ENCODE measurements around the gene BICDL1. TPM values are rescaled to one million over a fixed set of nuclear protein-coding genes. Genes with fewer than 3 reads are reported as not detected.

BICDL1 gene
- total and polyA plus RNA-seq, 3 donors from 2014 or later = 41.4 to 131 (median 78.3) TPM

- peak; percentile 93 to 99 (median 98) for TF ChIP-seq CTCF (IDR thresholded peaks at IDR 0.05)
- TF ChIP-seq POLR2A (IDR thresholded peaks at IDR 0.05) = peak; percentile 44
- Histone ChIP-seq H3K4me1 (peaks cover 6% of the 10 kb centered on the region), H3K36me3 (ENCODE audit: low read depth, missing control alignments) (no peaks in the 10 kb centered on the region), H3K9me3 (no peaks in the 10 kb centered on the region), H3K27me3 (no peaks in the 10 kb centered on the region), H3K27ac (peak overlapping the region; percentile 25 to 39), H3K4me3 (peak overlapping the region; percentile 13 to 41)
- DNase-seq = peak; percentile 99
- intact Hi-C loops (cut with DNase I; ENCODE audit: low total_unique reads) = no loop called here
- WGBS, 2 donors = 0 to 2% methylated on average over 14 to 55 of the region's 55 CpGs
Observed at GRCh38 chr12:120086801-120087621, 98.0 kb downstream of the BICDL1 start.

- H3K4me1 ChIP-seq = peaks cover 6% of the 10 kb centered on the region
- H3K27me3 ChIP-seq = no peaks in the 10 kb centered on the region
- no peak for TF ChIP-seq POLR2A (IDR thresholded peaks at IDR 0.05)
- no peak for TF ChIP-seq CTCF (IDR thresholded peaks at IDR 0.05)
- no peaks in the 10 kb centered on the region for H3K36me3 ChIP-seq (ENCODE audit: low read depth, missing control alignments)
- intact Hi-C loops (cut with DNase I; ENCODE audit: low total_unique reads) = no loop called here
- H3K9me3 ChIP-seq = no peaks in the 10 kb centered on the region
- H3K4me3 ChIP-seq = no peak overlapping the region
- WGBS, 2 donors = 56 to 65% methylated on average over 8 of the region's 8 CpGs
- DNase-seq = no peak
- H3K27ac ChIP-seq = no peak overlapping the region
Observed at GRCh38 chr12:120089105-120089504, 100.1 kb downstream of the BICDL1 start.

GRCh38 chr12:120089796-120090195 is 100.8 kb downstream of the BICDL1 start:
- WGBS, 2 donors = 70% methylated on average over 2 of the region's 2 CpGs; no CpG with 5 or more reads in 1 of the 2 donors

GRCh38 chr12:120090206-120090605 is 101.2 kb downstream of the BICDL1 start:
- no peaks in the 10 kb centered on the region for H3K36me3 ChIP-seq (ENCODE audit: low read depth, missing control alignments)
- no peak for TF ChIP-seq CTCF (IDR thresholded peaks at IDR 0.05)
- no peak for TF ChIP-seq POLR2A (IDR thresholded peaks at IDR 0.05)
- 74 to 82% methylated on average over 2 to 3 of the region's 3 CpGs for WGBS, 2 donors
- H3K27ac ChIP-seq = no peak overlapping the region
- no peaks in the 10 kb centered on the region for H3K9me3 ChIP-seq
- no peaks in the 10 kb centered on the region for H3K27me3 ChIP-seq
- no peak overlapping the region for H3K4me3 ChIP-seq
- no peak for DNase-seq
- peaks cover 6% of the 10 kb centered on the region for H3K4me1 ChIP-seq
- intact Hi-C loops (cut with DNase I; ENCODE audit: low total_unique reads) = no loop called here

More at GRCh38 chr12:120089796-120090195, 100.8 kb downstream of the BICDL1 start:
- Histone ChIP-seq H3K9me3 (no peaks in the 10 kb centered on the region), H3K36me3 (ENCODE audit: low read depth, missing control alignments) (no peaks in the 10 kb centered on the region), H3K4me3 (no peak overlapping the region), H3K27ac (no peak overlapping the region), H3K4me1 (peaks cover 6% of the 10 kb centered on the region), H3K27me3 (no peaks in the 10 kb centered on the region)
- TF ChIP-seq POLR2A (IDR thresholded peaks at IDR 0.05) = no peak
- TF ChIP-seq CTCF (IDR thresholded peaks at IDR 0.05) = no peak
- intact Hi-C loops (cut with DNase I; ENCODE audit: low total_unique reads) = no loop called here
- no peak for DNase-seq

All from testis (tissue), 3 donors.